Muscle layer of colon (tissue), 2 donors: ENCODE data around the gene GUK1.

Source experiments
- H3K27ac ChIP-seq: one replicate; pipeline ENCODE4 v1.7.0; 2013; ENCODE audit warnings: low read depth, mild to moderate bottlenecking, low read length, moderate library complexity
- H3K27me3 ChIP-seq, 2 donors: one replicate each; pipeline ENCODE4 v1.7.0; 2013; ENCODE audit warnings: low read length in 2 of 2, mild to moderate bottlenecking in 2 of 2; ENCODE audit not compliant: insufficient read depth in 2 of 2, control insufficient read depth in 1 of 2
- H3K36me3 ChIP-seq: one replicate; pipeline ENCODE4 v1.7.0; 2013; ENCODE audit warnings: mild to moderate bottlenecking, low read length; ENCODE audit not compliant: insufficient read depth
- H3K4me1 ChIP-seq: one replicate; pipeline ENCODE4 v1.7.0; 2013; ENCODE audit warnings: mild to moderate bottlenecking, low read length; ENCODE audit not compliant: insufficient read depth
- H3K4me3 ChIP-seq, 2 donors: one replicate each; pipeline ENCODE4 v1.7.0; 2013; ENCODE audit warnings: low read length in 2 of 2, low read depth in 1 of 2, mild to moderate bottlenecking in 1 of 2, moderate library complexity in 1 of 2
- H3K9ac ChIP-seq: one replicate; pipeline ENCODE4 v1.7.0; 2013; ENCODE audit warnings: low read length
- H3K9me3 ChIP-seq: one replicate; pipeline ENCODE4 v1.7.0; 2013; ENCODE audit warnings: mild to moderate bottlenecking, low read length
- donor health status: abdominal sarcoma.
- donor health status: Adenocarcinoma of cecum.

Gene GUK1

DNA sequence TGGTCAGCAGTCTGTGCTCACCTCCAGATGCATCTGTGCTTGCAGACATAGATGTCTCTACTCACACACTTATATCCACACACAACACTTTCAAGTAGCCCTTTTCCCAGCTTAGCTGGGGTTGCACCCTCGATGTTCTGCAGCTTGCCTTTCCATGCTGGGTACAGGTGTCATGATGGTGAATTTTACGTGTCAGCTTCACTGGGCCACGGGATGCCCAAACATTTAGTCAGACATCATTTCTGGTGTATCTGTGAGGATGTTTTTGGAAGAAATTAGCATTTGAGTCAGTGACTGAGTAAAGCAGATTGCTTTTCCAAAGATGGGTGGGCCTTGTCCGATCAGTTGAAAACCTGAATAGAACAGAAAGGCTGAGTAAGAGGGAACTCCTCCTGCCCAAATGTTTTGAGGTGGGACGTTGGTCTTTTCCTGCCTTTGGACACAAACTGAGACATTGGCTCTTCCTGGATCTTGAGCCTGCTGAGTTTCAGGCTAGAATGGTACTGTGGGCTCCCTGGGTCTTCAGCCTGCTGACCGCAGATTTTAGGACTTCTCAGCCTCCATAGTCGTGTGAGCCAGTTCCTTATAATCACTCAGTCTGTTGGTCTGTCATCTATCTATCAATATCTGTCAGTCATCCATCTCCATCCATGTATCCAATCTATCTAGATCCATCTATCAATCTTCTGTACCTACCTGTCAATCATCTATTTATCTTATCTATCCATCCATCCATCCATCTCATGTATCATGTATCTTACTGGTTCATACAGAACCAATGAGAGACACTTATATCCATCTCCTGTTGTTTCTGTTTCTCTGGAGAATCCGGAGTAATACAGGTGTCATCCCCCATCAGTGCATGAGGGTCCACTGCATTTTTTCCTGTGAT lies 55.1 kb downstream of the GUK1 start:
- H3K27me3 ChIP-seq, result no peaks in the 10 kb centered on the region
- H3K4me1 ChIP-seq, result no peaks in the 10 kb centered on the region
- H3K36me3 ChIP-seq, result no peaks in the 10 kb centered on the region
- H3K27ac ChIP-seq, result no peak overlapping the region
- H3K9ac ChIP-seq, result no peak overlapping the region
- no peaks in the 10 kb centered on the region for H3K9me3 ChIP-seq
- H3K4me3 ChIP-seq, result no peak overlapping the region

DNA sequence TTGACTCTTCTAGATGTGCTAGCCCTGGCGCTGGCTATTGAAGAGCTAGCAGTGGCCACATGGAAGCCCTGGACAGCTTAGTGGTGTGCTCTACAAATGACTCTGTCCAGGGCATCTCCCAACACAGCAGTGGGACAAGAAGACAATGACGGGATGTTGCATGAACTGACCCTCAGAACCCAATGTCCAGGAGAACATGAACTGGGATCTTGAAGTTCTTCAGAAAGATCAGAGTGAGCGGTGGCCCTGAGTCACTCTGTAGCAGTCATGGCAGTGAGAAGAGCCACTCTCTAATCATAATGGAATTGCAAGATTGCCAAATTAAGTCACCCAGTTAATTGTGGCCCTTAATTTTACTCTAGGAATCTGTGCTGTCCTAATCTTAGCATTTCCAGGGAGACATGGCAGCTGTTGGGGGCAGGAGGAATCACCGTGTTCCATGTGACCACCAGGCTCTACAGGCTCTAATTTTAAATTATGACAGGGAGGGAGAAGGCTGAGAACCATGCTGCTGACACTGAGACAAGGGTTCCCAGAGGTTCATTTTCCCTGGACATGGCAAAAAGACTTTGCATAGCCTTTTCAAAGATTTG lies 57.6 kb downstream of the GUK1 start:
- no peak overlapping the region for H3K9ac ChIP-seq
- no peaks in the 10 kb centered on the region for H3K9me3 ChIP-seq
- H3K27me3 ChIP-seq, result no peaks in the 10 kb centered on the region
- no peak overlapping the region for H3K4me3 ChIP-seq
- no peaks in the 10 kb centered on the region for H3K4me1 ChIP-seq
- no peaks in the 10 kb centered on the region for H3K36me3 ChIP-seq
- no peak overlapping the region for H3K27ac ChIP-seq
